ENCODE measurements around the gene IDS.

DNA sequence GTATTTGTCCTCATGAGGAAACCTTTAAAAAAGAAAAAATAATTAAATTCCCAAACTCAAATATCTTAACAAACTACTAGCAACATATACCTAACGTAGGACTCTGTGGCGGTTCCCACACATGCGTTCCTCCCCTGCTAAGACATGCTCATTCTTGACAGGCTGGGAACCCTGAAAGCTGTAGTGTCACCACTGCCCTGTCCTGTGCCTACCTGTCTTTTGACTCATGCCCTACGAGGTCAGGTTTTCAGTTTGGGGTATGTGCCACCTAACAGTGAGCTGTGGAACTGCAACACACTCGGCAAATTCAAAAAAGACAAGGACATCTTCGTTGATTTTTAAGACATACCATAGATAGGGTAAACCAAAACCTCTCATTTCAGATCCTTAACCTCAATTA is 17.8 kb downstream of the IDS start:
- TF ChIP-seq, protein P1, sequence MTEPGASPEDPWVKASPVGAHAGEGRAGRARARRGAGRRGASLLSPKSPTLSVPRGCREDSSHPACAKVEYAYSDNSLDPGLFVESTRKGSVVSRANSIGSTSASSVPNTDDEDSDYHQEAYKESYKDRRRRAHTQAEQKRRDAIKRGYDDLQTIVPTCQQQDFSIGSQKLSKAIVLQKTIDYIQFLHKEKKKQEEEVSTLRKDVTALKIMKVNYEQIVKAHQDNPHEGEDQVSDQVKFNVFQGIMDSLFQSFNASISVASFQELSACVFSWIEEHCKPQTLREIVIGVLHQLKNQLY (CRISPR knock-in tag; IDR thresholded peaks at IDR 0.05) = no peak
- TF ChIP-seq NFE2L1 (CRISPR knock-in tag; IDR thresholded peaks at IDR 0.05) = no peak
- no peak for TF ChIP-seq ZNF232 (CRISPR knock-in tag; IDR thresholded peaks at IDR 0.05)
- TF ChIP-seq ESRRA (CRISPR knock-in tag; IDR thresholded peaks at IDR 0.05; ENCODE audit: borderline replicate concordance) = no peak
- no peak for TF ChIP-seq NFYB (CRISPR knock-in tag; conservative IDR thresholded peaks at IDR 0.05; ENCODE audit: low read depth)
- no peak for TF ChIP-seq NR2C2 (CRISPR knock-in tag; IDR thresholded peaks at IDR 0.05)
- TF ChIP-seq, protein P2, sequence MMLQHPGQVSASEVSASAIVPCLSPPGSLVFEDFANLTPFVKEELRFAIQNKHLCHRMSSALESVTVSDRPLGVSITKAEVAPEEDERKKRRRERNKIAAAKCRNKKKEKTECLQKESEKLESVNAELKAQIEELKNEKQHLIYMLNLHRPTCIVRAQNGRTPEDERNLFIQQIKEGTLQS (CRISPR knock-in tag; conservative IDR thresholded peaks at IDR 0.05) = no peak
- TF ChIP-seq, protein P3, sequence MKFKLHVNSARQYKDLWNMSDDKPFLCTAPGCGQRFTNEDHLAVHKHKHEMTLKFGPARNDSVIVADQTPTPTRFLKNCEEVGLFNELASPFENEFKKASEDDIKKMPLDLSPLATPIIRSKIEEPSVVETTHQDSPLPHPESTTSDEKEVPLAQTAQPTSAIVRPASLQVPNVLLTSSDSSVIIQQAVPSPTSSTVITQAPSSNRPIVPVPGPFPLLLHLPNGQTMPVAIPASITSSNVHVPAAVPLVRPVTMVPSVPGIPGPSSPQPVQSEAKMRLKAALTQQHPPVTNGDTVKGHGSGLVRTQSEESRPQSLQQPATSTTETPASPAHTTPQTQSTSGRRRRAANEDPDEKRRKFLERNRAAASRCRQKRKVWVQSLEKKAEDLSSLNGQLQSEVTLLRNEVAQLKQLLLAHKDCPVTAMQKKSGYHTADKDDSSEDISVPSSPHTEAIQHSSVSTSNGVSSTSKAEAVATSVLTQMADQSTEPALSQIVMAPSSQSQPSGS (CRISPR knock-in tag; IDR thresholded peaks at IDR 0.05; ENCODE audit: borderline replicate concordance, low read depth) = no peak
- TF ChIP-seq, protein P4, sequence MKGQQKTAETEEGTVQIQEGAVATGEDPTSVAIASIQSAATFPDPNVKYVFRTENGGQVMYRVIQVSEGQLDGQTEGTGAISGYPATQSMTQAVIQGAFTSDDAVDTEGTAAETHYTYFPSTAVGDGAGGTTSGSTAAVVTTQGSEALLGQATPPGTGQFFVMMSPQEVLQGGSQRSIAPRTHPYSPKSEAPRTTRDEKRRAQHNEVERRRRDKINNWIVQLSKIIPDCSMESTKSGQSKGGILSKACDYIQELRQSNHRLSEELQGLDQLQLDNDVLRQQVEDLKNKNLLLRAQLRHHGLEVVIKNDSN (CRISPR knock-in tag; IDR thresholded peaks at IDR 0.05) = no peak
